ENCODE data around the gene MIGA1. TPM values are rescaled to one million over a fixed set of nuclear protein-coding genes. Genes with fewer than 3 reads are reported as not detected.
"Not testable (repeated sequence)": the region's sequence is repeated elsewhere in the genome, so short reads cannot be mapped to it uniquely, and the experiment has no call there.

Gene MIGA1
- total RNA-seq, 1 donor from 2014 or later: 14.5 TPM

- Mint-ChIP-seq H3K9me3 (no peaks in the 10 kb centered on the region), H3K4me3 (no peak overlapping the region), H3K4me1 (ENCODE audit: unreplicated experiment) (no peaks in the 10 kb centered on the region), H3K27me3 (no peaks in the 10 kb centered on the region), H3K36me3 (no peaks in the 10 kb centered on the region), H3K27ac (no peak overlapping the region)
- no peak for DNase-seq (ENCODE audit: extremely low spot score, unreplicated experiment)
- no peak for TF ChIP-seq CTCF (conservative IDR thresholded peaks at IDR 0.05)
Observed at GRCh38 chr1:77906019-77906545, 126.6 kb downstream of the MIGA1 start.

GRCh38 chr1:77906624-77907023 is 127.2 kb downstream of the MIGA1 start:
- no peaks in the 10 kb centered on the region for H3K36me3 Mint-ChIP-seq
- H3K4me3 Mint-ChIP-seq: no peak overlapping the region
- TF ChIP-seq CTCF (conservative IDR thresholded peaks at IDR 0.05): no peak
- H3K4me1 Mint-ChIP-seq (ENCODE audit: unreplicated experiment): no peaks in the 10 kb centered on the region
- no peaks in the 10 kb centered on the region for H3K9me3 Mint-ChIP-seq
- no peaks in the 10 kb centered on the region for H3K27me3 Mint-ChIP-seq
- H3K27ac Mint-ChIP-seq: no peak overlapping the region
- no peak for DNase-seq (ENCODE audit: extremely low spot score, unreplicated experiment)

- no peaks in the 10 kb centered on the region for H3K36me3 Mint-ChIP-seq
- H3K9me3 Mint-ChIP-seq: no peaks in the 10 kb centered on the region
- DNase-seq (ENCODE audit: extremely low spot score, unreplicated experiment): no peak
Observed at GRCh38 chr1:77910116-77910515, 130.7 kb downstream of the MIGA1 start.

GRCh38 chr1:77918918-77919317 is 139.5 kb downstream of the MIGA1 start:
- not testable (repeated sequence) for DNase-seq (ENCODE audit: extremely low spot score, unreplicated experiment); H3K9me3 Mint-ChIP-seq; H3K4me3 Mint-ChIP-seq; H3K36me3 Mint-ChIP-seq; H3K27me3 Mint-ChIP-seq; H3K4me1 Mint-ChIP-seq (ENCODE audit: unreplicated experiment); H3K27ac Mint-ChIP-seq

More at GRCh38 chr1:77910116-77910515, 130.7 kb downstream of the MIGA1 start:
- Mint-ChIP-seq H3K4me3 (no peak overlapping the region), H3K27ac (no peak overlapping the region), H3K27me3 (no peaks in the 10 kb centered on the region), H3K4me1 (ENCODE audit: unreplicated experiment) (no peaks in the 10 kb centered on the region)
- no peak for TF ChIP-seq CTCF (conservative IDR thresholded peaks at IDR 0.05)

- H3K27ac Mint-ChIP-seq: no peak overlapping the region
- no peaks in the 10 kb centered on the region for H3K4me1 Mint-ChIP-seq (ENCODE audit: unreplicated experiment)
- TF ChIP-seq CTCF (conservative IDR thresholded peaks at IDR 0.05): no peak
- no peak for DNase-seq (ENCODE audit: extremely low spot score, unreplicated experiment)
- H3K27me3 Mint-ChIP-seq: no peaks in the 10 kb centered on the region
- H3K36me3 Mint-ChIP-seq: peaks cover 5% of the 10 kb centered on the region
- no peaks in the 10 kb centered on the region for H3K9me3 Mint-ChIP-seq
- no peak overlapping the region for H3K4me3 Mint-ChIP-seq
Observed at GRCh38 chr1:77925518-77925917, 146.1 kb downstream of the MIGA1 start.

GRCh38 chr1:77925956-77926355 is 146.5 kb downstream of the MIGA1 start:
- no peak for DNase-seq (ENCODE audit: extremely low spot score, unreplicated experiment)
- Mint-ChIP-seq H3K4me1 (ENCODE audit: unreplicated experiment) (no peaks in the 10 kb centered on the region), H3K27me3 (no peaks in the 10 kb centered on the region), H3K36me3 (peaks cover 5% of the 10 kb centered on the region), H3K9me3 (no peaks in the 10 kb centered on the region), H3K4me3 (no peak overlapping the region), H3K27ac (no peak overlapping the region)
- no peak for TF ChIP-seq CTCF (conservative IDR thresholded peaks at IDR 0.05)

Data from type B pancreatic cell (in vitro differentiated cells).